Measurements from ENCODE around the gene RP2. TPM values are rescaled to one million over a fixed set of nuclear protein-coding genes. Genes with fewer than 3 reads are reported as not detected.

Gene RP2
- total and polyA plus RNA-seq, 4 donors = 3.2 to 11.5 (median 7.3) TPM

DNA sequence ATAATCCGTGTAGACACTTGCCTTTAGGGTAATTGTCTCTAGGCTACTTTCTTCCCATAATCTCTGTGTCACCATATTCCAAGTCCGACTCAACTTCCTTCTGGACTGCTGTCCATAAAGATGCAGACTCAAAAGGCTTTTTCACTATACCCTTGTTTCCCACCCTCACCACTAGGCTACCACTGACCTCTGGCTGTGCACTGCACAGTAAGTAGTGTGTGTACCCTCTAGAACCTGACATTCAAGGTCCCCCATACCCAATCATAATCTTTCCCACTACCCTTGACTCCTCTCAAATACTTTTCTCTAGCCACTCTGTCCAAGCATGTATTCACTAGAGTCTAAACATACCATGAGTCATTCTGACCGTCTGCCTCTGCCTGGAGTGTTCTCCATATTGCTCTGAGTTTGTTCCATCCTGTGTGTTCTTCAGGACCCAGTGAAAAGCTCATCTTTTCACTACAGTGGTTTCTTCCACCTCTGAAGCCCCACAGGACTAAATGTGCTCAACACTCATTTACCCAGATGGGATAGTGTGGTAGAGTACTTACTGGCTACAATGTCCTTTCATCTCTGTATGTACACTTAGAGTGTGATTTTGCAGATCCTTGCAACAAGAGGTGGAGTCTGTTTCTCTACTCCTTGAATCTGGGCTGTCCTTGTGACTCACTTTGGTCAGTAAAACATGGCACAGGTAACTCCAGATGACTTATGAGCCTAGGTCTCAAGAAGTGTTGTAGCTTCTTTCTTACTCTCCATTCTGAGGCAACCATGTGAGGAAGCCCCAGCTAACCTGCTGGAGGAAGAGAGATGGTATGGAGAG, 92.8 kb downstream of the RP2 start:
- no peaks in the 10 kb centered on the region for H3K27me3 ChIP-seq (ENCODE audit: control insufficient read depth in 4 of 4, insufficient read depth in 4 of 4, low read length in 3 of 4)
- H3K36me3 ChIP-seq (ENCODE audit: control insufficient read depth in 4 of 4, insufficient read depth in 3 of 4, low read depth in 1 of 4, low read length in 3 of 4) = no peaks in the 10 kb centered on the region
- no peak overlapping the region for H3K9ac ChIP-seq (ENCODE audit: low read depth in 1 of 2, low read length in 2 of 2)
- H3K4me3 ChIP-seq (ENCODE audit: low read depth in 1 of 3, low read length in 3 of 3) = no peak overlapping the region
- DNase-seq (ENCODE audit: low spot score) = no peak
- no peak for TF ChIP-seq HNF4A (conservative IDR thresholded peaks at IDR 0.05)
- no peak for TF ChIP-seq YY1 (IDR thresholded peaks at IDR 0.05)
- TF ChIP-seq RAD21 (IDR thresholded peaks at IDR 0.05) = no peak
- TF ChIP-seq SP1 (IDR thresholded peaks at IDR 0.05) = no peak
- TF ChIP-seq, protein P1, sequence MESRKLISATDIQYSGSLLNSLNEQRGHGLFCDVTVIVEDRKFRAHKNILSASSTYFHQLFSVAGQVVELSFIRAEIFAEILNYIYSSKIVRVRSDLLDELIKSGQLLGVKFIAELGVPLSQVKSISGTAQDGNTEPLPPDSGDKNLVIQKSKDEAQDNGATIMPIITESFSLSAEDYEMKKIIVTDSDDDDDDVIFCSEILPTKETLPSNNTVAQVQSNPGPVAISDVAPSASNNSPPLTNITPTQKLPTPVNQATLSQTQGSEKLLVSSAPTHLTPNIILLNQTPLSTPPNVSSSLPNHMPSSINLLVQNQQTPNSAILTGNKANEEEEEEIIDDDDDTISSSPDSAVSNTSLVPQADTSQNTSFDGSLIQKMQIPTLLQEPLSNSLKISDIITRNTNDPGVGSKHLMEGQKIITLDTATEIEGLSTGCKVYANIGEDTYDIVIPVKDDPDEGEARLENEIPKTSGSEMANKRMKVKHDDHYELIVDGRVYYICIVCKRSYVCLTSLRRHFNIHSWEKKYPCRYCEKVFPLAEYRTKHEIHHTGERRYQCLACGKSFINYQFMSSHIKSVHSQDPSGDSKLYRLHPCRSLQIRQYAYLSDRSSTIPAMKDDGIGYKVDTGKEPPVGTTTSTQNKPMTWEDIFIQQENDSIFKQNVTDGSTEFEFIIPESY (IDR thresholded peaks at IDR 0.05) = no peak
- TF ChIP-seq RXRA (IDR thresholded peaks at IDR 0.05) = no peak
- TF ChIP-seq FOXA2 (IDR thresholded peaks at IDR 0.05) = no peak
- TF ChIP-seq, protein P2, sequence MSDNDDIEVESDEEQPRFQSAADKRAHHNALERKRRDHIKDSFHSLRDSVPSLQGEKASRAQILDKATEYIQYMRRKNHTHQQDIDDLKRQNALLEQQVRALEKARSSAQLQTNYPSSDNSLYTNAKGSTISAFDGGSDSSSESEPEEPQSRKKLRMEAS (IDR thresholded peaks at IDR 0.05) = no peak
- TF ChIP-seq, protein P3, sequence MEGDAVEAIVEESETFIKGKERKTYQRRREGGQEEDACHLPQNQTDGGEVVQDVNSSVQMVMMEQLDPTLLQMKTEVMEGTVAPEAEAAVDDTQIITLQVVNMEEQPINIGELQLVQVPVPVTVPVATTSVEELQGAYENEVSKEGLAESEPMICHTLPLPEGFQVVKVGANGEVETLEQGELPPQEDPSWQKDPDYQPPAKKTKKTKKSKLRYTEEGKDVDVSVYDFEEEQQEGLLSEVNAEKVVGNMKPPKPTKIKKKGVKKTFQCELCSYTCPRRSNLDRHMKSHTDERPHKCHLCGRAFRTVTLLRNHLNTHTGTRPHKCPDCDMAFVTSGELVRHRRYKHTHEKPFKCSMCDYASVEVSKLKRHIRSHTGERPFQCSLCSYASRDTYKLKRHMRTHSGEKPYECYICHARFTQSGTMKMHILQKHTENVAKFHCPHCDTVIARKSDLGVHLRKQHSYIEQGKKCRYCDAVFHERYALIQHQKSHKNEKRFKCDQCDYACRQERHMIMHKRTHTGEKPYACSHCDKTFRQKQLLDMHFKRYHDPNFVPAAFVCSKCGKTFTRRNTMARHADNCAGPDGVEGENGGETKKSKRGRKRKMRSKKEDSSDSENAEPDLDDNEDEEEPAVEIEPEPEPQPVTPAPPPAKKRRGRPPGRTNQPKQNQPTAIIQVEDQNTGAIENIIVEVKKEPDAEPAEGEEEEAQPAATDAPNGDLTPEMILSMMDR (IDR thresholded peaks at IDR 0.05; ENCODE audit: low read depth, low read length, missing input control) = no peak
- no peak for TF ChIP-seq NR2F2 (IDR thresholded peaks at IDR 0.05)
- no peak for TF ChIP-seq FOXA1 (IDR thresholded peaks at IDR 0.05)
- no peak for TF ChIP-seq JUND (IDR thresholded peaks at IDR 0.05)
- no peak for TF ChIP-seq GABPA (IDR thresholded peaks at IDR 0.05 in 1 of 2, conservative IDR thresholded peaks at IDR 0.05 in 1 of 2)
- WGBS = 91% methylated on average over 3 of the region's 3 CpGs
- H3K27ac ChIP-seq (ENCODE audit: low read depth in 1 of 2, low read length in 2 of 2) = no peak overlapping the region
- no peaks in the 10 kb centered on the region for H3K4me1 ChIP-seq (ENCODE audit: control insufficient read depth in 4 of 4, insufficient read depth in 4 of 4, low read length in 3 of 4)
- no peaks in the 10 kb centered on the region for H3K9me3 ChIP-seq (ENCODE audit: control insufficient read depth in 4 of 4, low read length in 3 of 4)

Other genes with a start within 250 kb of the RP2 start
- 10 to 100 TPM in 1 of 2 donors, 1 to 10 TPM in 1; 2.6 to 13.2 TPM for gene SLC9A7, start 77.9 kb upstream of the RP2 start, total RNA-seq
- 1 to 10 TPM; 2.3 to 3.6 TPM for gene SLC9A7, start 77.9 kb upstream of the RP2 start, polyA plus RNA-seq
- gene JADE3, start 75.4 kb downstream of the RP2 start, total RNA-seq = 1 to 10 TPM; 6.1 to 9.0 TPM
- gene JADE3, start 75.4 kb downstream of the RP2 start, polyA plus RNA-seq = 1 to 10 TPM; 2.6 to 4.4 TPM
- gene RGN, start 241.4 kb downstream of the RP2 start, total RNA-seq = 10 to 100 TPM; 27.8 to 89.1 TPM
- gene RGN, start 241.4 kb downstream of the RP2 start, polyA plus RNA-seq = 100 to 1,000 TPM; 144 to 163 TPM